K562 (cell line): ENCODE measurements around the gene ITPRIPL2. TPM values are rescaled to one million over a fixed set of nuclear protein-coding genes. Genes with fewer than 3 reads are reported as not detected.

Experiments
- CHD7 ChIP-seq: fragments of 200-600 bp; sonication (generic); IDR thresholded peaks from one replicate; pipeline ENCODE4 v1.6.1; 2012; ENCODE audit warnings: mild to moderate bottlenecking, low read depth, low read length, inconsistent platforms
- CREB5 ChIP-seq: fragments of 250-450 bp; sonication (Bioruptor Pico); IDR thresholded peaks from 2 replicates; pipeline ENCODE4 v1.5.0; 2020; ENCODE audit warnings: mild to moderate bottlenecking
- FOXA1 ChIP-seq: fragments of 450-650 bp; IDR thresholded peaks from 2 replicates; pipeline ENCODE4 v1.6.1; 2016; ENCODE audit warnings: mild to moderate bottlenecking, borderline replicate concordance
- HMGN3 ChIP-seq: IDR thresholded peaks from 2 replicates; pipeline ENCODE4 v1.6.1; 2011; ENCODE audit warnings: borderline replicate concordance, low read depth, mild to moderate bottlenecking, mixed read lengths, low read length; ENCODE audit not compliant: insufficient read length; ENCODE audit errors: extremely low read depth
- POLR2H ChIP-seq: IDR thresholded peaks from 2 replicates; pipeline ENCODE4 v1.6.1; 2016; ENCODE audit warnings: missing genetic modification characterization, low read depth, mild to moderate bottlenecking, control low read depth, missing compliant biosample characterization, moderate library complexity
- STAT5A ChIP-seq: IDR thresholded peaks from 2 replicates; pipeline ENCODE4 v1.6.1; 2012; ENCODE audit warnings: low read length, inconsistent platforms, borderline replicate concordance
- TFE3 ChIP-seq: fragments of 450-650 bp; formaldehyde crosslinking; IDR thresholded peaks from 2 replicates; pipeline ENCODE4 v1.4.0; 2020; ENCODE audit warnings: mild to moderate bottlenecking, mixed read lengths
- ZFP91 ChIP-seq: sonication (generic); formaldehyde crosslinking; IDR thresholded peaks from 2 replicates; pipeline ENCODE4 v1.8.0; 2022; ENCODE audit warnings: mild to moderate bottlenecking, missing genetic modification reagents
- ZNF696 ChIP-seq: fragments of 250-450 bp; sonication (Bioruptor Pico); conservative IDR thresholded peaks from 2 replicates; pipeline ENCODE4 v1.4.0; 2020; ENCODE audit warnings: mild to moderate bottlenecking, moderate library complexity
- polyA plus RNA-seq, 8 experiments: library from polyadenylated mRNA; depleted of rRNA in 4 of 8; stranded (reverse) in 5 of 8; unstranded in 3 of 8; fragments of >200 nt; fragmentation: Nextera tagmentation in 2 of 8; fragmentation: Illumina TruSeq in 1 of 8; extraction: Ambion mirVana in 2 of 8; extraction: Trizol in 1 of 8; gene quantifications; 2 replicates each; pipeline versions ENCODE4 v1.2.1 to v1.2.3, GENCODE V29; 2011 to 2014; ENCODE audit warnings: inconsistent platforms in 1 of 8, missing spikeins in 1 of 8
- total RNA-seq, 7 experiments: library from RNA; depleted of rRNA in 6 of 7; stranded (reverse); fragments of >200 nt in 6 of 7; fragmentation: Illumina TruSeq in 2 of 7; extraction: Trizol in 2 of 7; gene quantifications; 2 replicates each; pipeline versions ENCODE4 v1.2.1 to v1.2.3, GENCODE V29; 2011 to 2021; ENCODE audit warnings: low replicate concordance in 1 of 7

ITPRIPL2 gene
- total and polyA plus RNA-seq, 9 of the 15 experiments (the other 6 are each of a cell fraction or from before 2014, with no cell fraction given): 0.04 to 2.2 (median 0.58) TPM

GRCh38 chr16:19086322-19087199 is 27.2 kb upstream of the ITPRIPL2 start (continued):
- no peak for TF ChIP-seq ZFP91
- no peak for TF ChIP-seq CREB5 (CRISPR knock-in tag)
- TF ChIP-seq TFE3 (CRISPR knock-in tag): peak; percentile 47
- no peak for TF ChIP-seq CHD7
- no peak for TF ChIP-seq POLR2H (tag)
- no peak for TF ChIP-seq STAT5A
- peak; percentile 52 for TF ChIP-seq HMGN3
- TF ChIP-seq ZNF696 (CRISPR knock-in tag): no peak
- no peak for TF ChIP-seq FOXA1
